Activated CD4-positive, alpha-beta T cell treated with anti-CD3 and anti-CD28 coated beads, Interleukin-2, amount 50 U/mL, for 16 hours (primary cell): ENCODE data around the gene ACSL3.
"Not testable (repeated sequence)": the region's sequence is repeated elsewhere in the genome, so short reads cannot be mapped to it uniquely, and the experiment has no call there.

Experiments used
- DNase-seq: peaks from one replicate; pipeline ENCODE4 v3.0.0-alpha.2; 2020

The ACSL3 gene

GRCh38 chr2:222915092-222915957 lies 54.5 kb downstream of the ACSL3 start:
- no peak for DNase-seq

GRCh38 chr2:222916229-222917197 lies 55.7 kb downstream of the ACSL3 start:
- no peak for DNase-seq

- DNase-seq, result not testable (repeated sequence)
Observed at GRCh38 chr2:222917212-222917611, 56.4 kb downstream of the ACSL3 start.

GRCh38 chr2:222919841-222920526 lies 59.1 kb downstream of the ACSL3 start:
- DNase-seq, result no peak

- no peak for DNase-seq
Observed at GRCh38 chr2:222920657-222921186, 59.9 kb downstream of the ACSL3 start.

- no peak for DNase-seq
Observed at GRCh38 chr2:222922019-222922800, 61.4 kb downstream of the ACSL3 start.

GRCh38 chr2:222926915-222927314 lies 66.1 kb downstream of the ACSL3 start:
- DNase-seq, result no peak

GRCh38 chr2:222927600-222927999 lies 66.8 kb downstream of the ACSL3 start:
- DNase-seq, result no peak

GRCh38 chr2:222928335-222928734 lies 67.5 kb downstream of the ACSL3 start:
- no peak for DNase-seq

- no peak for DNase-seq
Observed at GRCh38 chr2:222930862-222931261, 70.0 kb downstream of the ACSL3 start.

GRCh38 chr2:222931659-222932058 lies 70.8 kb downstream of the ACSL3 start:
- DNase-seq, result no peak

- DNase-seq, result no peak
Observed at GRCh38 chr2:222933458-222933857, 72.6 kb downstream of the ACSL3 start.

- DNase-seq, result no peak
Observed at GRCh38 chr2:222935688-222936298, 75.0 kb downstream of the ACSL3 start.

- no peak for DNase-seq
Observed at GRCh38 chr2:222936705-222937104, 75.9 kb downstream of the ACSL3 start.

- no peak for DNase-seq
Observed at GRCh38 chr2:222938327-222938726, 77.5 kb downstream of the ACSL3 start.

GRCh38 chr2:222939208-222939856 lies 78.5 kb downstream of the ACSL3 start:
- DNase-seq, result peak; percentile 76

- no peak for DNase-seq
Observed at GRCh38 chr2:222939979-222940378, 79.1 kb downstream of the ACSL3 start.

- peak; percentile 14 for DNase-seq
Observed at GRCh38 chr2:222941510-222942032, 80.7 kb downstream of the ACSL3 start.

GRCh38 chr2:222942561-222942960 lies 81.7 kb downstream of the ACSL3 start:
- no peak for DNase-seq

- no peak for DNase-seq
Observed at GRCh38 chr2:222942977-222943376, 82.1 kb downstream of the ACSL3 start.

- peak; percentile 6 for DNase-seq
Observed at GRCh38 chr2:222943820-222944219, 83.0 kb downstream of the ACSL3 start.
